Upper lobe of left lung (tissue), 4 donors: ENCODE data around the gene IRF1.

Experiments
- EP300 ChIP-seq, 4 donors: sonication (generic); formaldehyde crosslinking; IDR thresholded peaks; one replicate each; pipeline ENCODE4 v1.5.1; 2017; ENCODE audit warnings: antibody characterized with exemption in 4 of 4, control low read depth in 2 of 4
- POLR2A ChIP-seq, 4 donors: fragments of 450-650 bp; IDR thresholded peaks; one replicate each; pipeline ENCODE4 v1.5.1; 2016 to 2017; ENCODE audit warnings: antibody characterized with exemption in 4 of 4, mild to moderate bottlenecking in 2 of 4
- POLR2AphosphoS5 ChIP-seq, 2 donors: sonication (generic); formaldehyde crosslinking; IDR thresholded peaks; one replicate each; pipeline ENCODE4 v1.5.1; 2017; ENCODE audit warnings: antibody characterized with exemption in 2 of 2
- TF ChIP-seq, protein P1 (sequence below), 6 experiments: fragments of 450-650 bp in 4 of 6; fragments of 200-600 bp in 2 of 6; sonication (generic) in 2 of 6; IDR thresholded peaks; one replicate each; pipeline ENCODE4 v1.5.1; 2016 to 2019; ENCODE audit warnings: antibody characterized with exemption in 6 of 6

GRCh38 chr5:132480042-132480441 is 10.5 kb downstream of the IRF1 start:
- TF ChIP-seq, protein P1, sequence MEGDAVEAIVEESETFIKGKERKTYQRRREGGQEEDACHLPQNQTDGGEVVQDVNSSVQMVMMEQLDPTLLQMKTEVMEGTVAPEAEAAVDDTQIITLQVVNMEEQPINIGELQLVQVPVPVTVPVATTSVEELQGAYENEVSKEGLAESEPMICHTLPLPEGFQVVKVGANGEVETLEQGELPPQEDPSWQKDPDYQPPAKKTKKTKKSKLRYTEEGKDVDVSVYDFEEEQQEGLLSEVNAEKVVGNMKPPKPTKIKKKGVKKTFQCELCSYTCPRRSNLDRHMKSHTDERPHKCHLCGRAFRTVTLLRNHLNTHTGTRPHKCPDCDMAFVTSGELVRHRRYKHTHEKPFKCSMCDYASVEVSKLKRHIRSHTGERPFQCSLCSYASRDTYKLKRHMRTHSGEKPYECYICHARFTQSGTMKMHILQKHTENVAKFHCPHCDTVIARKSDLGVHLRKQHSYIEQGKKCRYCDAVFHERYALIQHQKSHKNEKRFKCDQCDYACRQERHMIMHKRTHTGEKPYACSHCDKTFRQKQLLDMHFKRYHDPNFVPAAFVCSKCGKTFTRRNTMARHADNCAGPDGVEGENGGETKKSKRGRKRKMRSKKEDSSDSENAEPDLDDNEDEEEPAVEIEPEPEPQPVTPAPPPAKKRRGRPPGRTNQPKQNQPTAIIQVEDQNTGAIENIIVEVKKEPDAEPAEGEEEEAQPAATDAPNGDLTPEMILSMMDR (IDR thresholded peaks at IDR 0.05) = peak in 1 of 6 experiments; percentile 4
- no peak for TF ChIP-seq POLR2AphosphoS5 (IDR thresholded peaks at IDR 0.05)
- TF ChIP-seq EP300 (IDR thresholded peaks at IDR 0.05) = no peak
- TF ChIP-seq POLR2A (IDR thresholded peaks at IDR 0.05) = no peak
